ENCODE measurements around the gene PTGER3. TPM values are rescaled to one million over a fixed set of nuclear protein-coding genes. Genes with fewer than 3 reads are reported as not detected.

Gene PTGER3
- total RNA-seq, 1 donor from 2014 or later: 1.3 TPM

DNA sequence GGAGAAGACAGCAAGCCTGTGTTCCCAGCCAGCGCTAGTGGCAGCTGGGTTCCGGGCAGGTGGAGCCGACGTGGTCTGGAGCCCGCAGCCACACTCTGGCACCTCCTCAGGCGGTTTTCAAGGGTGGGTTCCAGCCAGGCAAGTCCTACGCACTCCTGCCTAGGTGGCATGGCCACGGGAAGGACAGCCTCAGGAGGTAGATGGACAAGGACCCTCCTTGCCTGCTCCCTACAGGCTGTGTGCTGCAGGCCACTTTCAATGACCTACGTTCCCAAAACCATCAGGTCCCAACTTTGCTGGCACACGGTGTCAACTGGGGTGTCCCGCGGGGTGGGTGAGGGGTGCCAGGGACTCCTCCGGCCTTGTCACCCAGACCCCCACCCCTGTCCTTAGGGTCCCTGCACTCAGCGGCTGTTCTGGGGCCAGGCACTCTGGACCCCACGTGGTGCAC, 6.7 kb upstream of the PTGER3 start:
- DNase-seq (peak; percentile 31), ATAC-seq (ENCODE audit: poor library complexity) (peak; percentile 9)
- intact Hi-C loops (cut with DNase I): no loop called here

DNA sequence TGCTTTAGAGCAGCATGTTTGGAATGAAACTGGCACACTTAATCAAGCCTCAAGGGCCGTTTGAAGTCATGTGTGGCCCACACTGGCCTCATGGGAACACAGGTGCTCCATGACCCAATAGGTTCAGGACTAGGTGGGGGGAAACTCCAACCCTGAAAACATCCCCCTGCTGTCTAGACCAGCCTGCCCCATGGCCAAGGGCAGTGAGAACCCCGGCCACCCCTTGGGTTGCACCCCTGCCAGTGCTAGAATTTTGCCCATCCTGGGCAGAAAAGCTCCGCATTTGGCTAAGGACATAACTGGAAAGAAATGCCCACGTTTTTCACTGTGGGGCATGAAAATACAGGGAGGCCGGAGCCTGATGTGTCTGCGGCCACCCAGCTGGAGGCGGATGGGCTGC, 6.1 kb upstream of the PTGER3 start:
- ATAC-seq (ENCODE audit: poor library complexity) (no peak), DNase-seq (no peak)
- intact Hi-C loops (cut with DNase I): no loop called here

DNA sequence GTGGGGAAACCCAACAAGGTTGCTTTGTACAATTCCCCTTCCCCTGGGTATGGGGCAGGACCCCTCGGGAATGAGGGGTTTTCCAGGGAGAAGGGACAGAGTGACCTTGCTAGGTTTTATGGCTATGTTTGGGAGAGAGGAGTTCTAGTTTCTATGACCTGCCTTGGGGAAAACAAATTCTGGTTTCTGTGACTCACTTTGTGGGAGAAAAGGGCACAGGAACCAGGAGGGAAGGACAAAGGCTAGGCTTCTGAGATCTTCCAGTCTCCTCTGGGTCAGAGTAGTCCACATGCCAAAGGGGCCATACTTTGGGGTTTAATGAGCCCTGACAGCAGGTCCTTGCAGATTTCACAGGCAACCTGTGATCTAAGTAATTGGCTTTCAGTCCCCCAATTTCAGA, 5.5 kb upstream of the PTGER3 start:
- no peak for ATAC-seq (ENCODE audit: poor library complexity)
- DNase-seq: no peak
- intact Hi-C loops (cut with DNase I): no loop called here

DNA sequence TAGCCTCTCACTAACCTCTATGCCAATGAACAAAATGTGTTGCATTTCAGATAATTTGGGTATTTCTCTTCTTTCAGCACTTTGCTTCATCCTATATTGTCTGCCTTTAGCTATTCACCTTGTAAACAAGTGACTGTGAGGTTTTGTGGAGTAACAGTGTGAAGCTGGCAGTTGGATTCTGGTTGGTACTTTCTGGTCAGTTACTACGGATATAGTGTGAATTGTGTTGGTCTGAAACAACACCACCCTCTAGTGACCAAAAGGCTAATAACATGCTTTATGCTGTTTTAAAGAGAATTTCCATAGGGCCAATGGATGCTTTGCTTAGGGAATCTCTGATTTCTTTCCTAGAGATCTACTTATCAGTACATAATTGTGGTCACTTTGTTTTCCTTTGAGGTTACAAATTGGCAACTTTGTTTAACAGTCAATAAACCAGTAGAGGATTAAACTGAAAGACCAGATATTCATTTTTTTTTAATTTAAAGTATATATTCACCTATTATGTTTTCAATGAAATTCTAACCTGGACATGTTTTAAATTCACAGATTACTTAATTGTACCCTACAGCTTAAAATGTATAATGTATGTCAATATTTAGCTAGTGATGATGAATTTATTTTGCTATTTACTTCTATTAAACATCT, 2.5 kb upstream of the PTGER3 start:
- ATAC-seq (ENCODE audit: poor library complexity) (peak; percentile 69), DNase-seq (no peak)
- intact Hi-C loops (cut with DNase I): loop anchor here (2.0 to 5.0 kb wide), 2 partner anchors 363 to 521 kb away; no protein-coding TSS in a partner anchor

DNA sequence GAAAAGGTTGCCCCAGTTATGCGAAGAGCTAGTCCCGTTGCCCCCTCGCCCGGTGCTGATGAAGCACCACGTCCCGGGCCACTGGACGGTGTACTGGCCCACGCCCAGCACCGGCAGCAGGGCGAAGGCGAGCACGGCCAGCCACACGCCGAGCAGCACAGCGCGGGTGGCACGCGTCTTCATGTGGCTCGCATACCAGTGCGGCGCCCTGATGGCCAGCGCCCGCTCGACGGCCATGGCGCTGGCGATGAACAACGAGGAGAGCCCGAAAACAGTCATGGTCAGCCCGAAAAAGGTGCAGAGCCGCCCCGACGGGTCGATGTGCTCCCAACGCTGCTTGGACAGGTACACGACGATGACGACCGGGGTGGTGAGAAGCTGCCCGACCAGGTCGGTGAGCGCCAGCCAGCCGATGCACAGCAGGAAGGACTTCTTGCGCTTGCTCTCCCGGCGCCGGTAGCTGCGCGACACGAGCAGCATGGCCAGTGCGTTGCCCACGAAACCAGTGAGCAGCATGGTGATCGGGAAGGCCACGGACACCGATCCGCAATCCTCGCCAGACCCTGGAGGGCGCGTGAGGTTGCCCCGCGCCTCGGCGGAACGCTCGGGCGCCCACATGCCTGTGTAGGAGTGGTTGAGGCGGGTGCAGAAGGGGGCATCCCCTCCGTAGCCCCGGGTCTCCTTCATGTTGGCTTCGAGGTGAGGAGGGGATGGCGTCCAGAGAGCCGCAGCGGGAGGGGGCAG, 553 bp downstream of the PTGER3 start:
- DNase-seq (peak; percentile 44), ATAC-seq (ENCODE audit: poor library complexity) (peak; percentile 54)
- intact Hi-C loops (cut with DNase I): loop anchor here (5.0 kb wide), 1 partner anchor 360 kb away; no protein-coding TSS in a partner anchor

- no peak for ATAC-seq (ENCODE audit: poor library complexity)
- intact Hi-C loops (cut with DNase I): loop anchor here (5.0 kb wide), 1 partner anchor 358 kb away; no protein-coding TSS in a partner anchor
- no peak for DNase-seq
Observed at GRCh38 chr1:71045463-71046028, 2.1 kb downstream of the PTGER3 start.

DNA sequence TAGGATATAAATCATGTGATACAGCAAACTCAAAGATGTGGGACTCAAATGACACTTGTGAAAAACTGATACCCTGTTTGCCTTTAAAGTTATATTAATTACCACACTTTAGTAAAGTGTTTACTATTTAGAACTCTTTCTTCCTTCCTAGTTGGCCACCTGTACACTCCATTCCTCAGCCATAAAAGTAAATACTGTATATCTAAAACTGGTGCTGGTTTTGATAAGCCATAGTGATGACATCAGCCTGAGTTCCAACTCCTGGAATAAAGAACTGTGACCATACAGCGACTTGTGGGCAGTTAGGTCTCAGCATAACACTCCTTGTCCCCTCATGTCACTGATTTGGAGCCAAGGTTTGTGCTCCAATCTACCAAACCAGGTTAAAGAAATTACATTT, 2.8 kb downstream of the PTGER3 start:
- ATAC-seq (ENCODE audit: poor library complexity) (no peak), DNase-seq (no peak)
- intact Hi-C loops (cut with DNase I): loop anchor here (5.0 kb wide), 1 partner anchor 358 kb away; no protein-coding TSS in a partner anchor

GRCh38 chr1:71043065-71043464, 4.6 kb downstream of the PTGER3 start:
- ATAC-seq (ENCODE audit: poor library complexity): no peak
- no peak for DNase-seq
- intact Hi-C loops (cut with DNase I): no loop called here

DNA sequence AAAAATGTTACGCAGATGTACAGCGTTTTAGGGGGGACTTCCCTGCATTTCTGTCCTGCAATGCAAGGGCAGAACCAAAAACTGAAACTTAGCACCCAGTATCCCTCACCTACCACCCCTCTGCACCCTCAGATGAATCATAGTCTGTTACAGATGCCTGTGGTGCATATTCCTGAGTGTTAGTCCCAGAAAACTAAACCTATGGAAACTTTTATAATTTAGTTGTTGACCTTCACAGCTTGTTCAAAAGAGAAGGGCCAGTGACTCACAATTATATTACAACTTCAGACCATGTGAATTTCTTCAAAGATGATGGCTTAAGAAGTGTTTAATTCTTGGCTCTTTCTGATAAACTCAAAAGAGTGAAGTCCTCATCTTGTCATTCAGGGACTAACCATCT, 5.8 kb downstream of the PTGER3 start:
- ATAC-seq (ENCODE audit: poor library complexity) (no peak), DNase-seq (no peak)
- intact Hi-C loops (cut with DNase I): no loop called here

DNA sequence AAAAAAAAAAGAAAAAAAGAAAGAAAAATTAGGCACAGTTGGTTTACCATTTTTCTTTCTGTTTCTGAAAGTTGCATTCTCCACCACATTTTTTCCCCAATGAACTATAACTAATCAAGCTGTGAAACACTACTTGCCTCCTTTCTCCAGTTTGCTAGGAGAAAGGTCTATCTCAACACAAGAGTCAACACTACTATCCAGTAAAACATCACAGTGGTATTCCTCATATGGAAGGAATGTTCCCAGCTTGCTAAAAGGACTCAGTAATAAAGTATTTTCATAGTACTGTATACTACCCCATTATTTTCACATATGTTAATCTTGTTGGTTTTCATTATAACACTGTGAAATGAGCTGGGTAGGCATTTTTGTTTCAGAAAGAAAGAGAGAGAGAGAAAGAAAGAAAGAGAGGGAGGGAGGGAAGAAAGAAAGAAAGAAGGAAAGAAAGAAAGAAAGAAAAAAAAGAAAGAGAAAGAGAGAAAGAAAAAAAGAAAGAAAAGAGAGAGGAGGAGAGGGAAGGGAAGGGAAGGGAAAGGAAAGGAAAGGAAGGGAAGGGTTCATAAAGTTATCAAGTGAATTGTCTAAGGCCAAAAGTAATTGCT, 7.9 kb downstream of the PTGER3 start:
- ATAC-seq (ENCODE audit: poor library complexity) (no peak), DNase-seq (no peak)
- intact Hi-C loops (cut with DNase I): no loop called here

DNA sequence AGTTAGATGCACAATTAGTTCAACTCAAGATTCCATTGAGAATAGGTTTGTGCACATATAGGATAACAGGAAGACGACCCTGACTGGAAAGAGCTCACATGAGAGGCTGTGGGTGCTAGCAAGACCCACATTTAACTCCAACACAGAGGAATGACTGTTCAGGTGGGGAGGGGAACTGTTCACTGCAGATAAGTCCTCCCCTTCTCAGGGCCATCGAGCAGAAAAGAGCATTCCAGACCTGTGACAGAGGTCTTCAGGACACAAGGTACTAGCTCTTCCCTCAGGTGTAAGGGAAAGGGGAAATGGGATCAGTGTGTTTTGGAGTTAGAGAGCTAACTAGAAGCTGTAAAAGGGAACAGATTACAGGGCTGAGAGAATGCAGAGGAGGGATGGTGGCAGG, 8.7 kb downstream of the PTGER3 start:
- ATAC-seq (ENCODE audit: poor library complexity): no peak
- intact Hi-C loops (cut with DNase I): no loop called here
- no peak for DNase-seq

DNA sequence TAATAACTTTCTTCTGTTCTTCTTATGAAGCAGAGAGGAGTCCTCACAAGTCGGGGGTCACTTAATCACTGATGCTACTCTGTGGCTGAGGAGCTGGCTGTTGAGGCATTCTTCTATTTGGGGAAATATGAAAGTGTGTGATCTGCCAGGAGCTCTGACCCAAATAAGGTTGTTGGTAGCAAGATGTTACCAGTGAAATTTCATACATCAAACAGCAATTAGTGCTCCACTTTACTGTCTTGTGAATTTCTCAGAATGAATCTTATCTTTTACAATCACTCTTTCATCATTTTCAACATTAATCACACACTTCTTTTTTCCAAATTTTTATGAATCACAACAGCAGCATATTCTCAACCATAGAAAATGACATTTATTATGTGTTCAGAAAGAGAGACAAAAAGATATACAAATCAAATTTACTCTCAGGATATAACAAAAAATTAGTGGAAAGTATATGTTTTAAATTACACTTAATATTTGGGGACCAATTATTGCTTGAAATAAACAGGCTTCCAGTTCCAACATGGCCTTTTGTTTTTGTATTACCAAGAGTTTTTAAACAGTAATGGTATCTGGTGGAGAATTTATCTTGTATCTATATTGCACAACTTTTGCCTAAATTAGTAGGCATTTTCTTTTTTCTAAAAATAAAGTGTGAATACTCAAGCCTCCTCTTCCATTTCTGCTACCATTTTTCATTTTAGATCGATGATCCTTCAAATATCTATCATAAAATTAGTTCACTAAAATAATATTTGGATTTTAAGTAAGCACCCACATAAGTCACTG, 9.6 kb downstream of the PTGER3 start:
- DNase-seq: no peak
- intact Hi-C loops (cut with DNase I): no loop called here
- ATAC-seq (ENCODE audit: poor library complexity): no peak

GRCh38 chr1:71037066-71037465, 10.6 kb downstream of the PTGER3 start:
- no peak for DNase-seq
- ATAC-seq (ENCODE audit: poor library complexity): no peak
- intact Hi-C loops (cut with DNase I): no loop called here

DNA sequence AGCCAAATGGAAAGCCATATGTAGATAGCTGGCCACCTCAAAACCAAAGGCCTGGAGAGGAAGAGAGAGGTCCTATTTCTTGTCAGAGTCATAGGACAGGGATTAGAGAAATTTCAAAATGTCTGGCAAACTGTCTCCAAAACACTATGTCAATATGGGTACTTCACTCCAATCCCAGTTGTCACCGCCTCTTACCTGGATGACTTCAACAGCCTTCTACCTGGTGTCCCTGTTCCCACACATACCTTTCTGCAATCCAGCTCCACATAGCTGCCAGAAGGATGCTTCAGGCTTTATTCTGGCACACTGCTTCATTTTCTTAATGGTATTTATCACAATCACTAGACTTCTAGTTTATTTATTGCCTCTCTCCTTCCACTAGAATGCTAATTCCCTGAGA, 14.5 kb downstream of the PTGER3 start:
- ATAC-seq (ENCODE audit: poor library complexity) (no peak), DNase-seq (no peak)
- intact Hi-C loops (cut with DNase I): no loop called here

DNA sequence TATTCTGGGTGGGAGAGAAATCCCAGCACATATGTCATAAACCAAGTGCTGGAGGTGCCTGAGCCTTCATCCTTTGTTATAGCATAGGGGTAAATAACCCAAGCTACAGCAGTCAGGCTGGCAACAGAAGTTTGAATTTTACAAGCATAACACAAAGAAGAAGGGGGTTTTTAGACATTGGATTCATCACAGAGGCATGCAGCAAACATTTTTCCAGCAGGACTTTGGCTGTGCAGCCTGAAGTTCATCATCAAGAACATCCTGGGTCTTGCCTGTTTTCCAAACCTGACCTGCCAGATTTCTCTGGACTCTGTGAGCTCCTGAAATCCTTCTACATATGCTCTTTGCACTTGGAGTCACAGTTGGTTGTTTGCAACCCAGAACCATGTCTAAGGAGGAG, 16.2 kb downstream of the PTGER3 start:
- DNase-seq: no peak
- intact Hi-C loops (cut with DNase I): no loop called here
- no peak for ATAC-seq (ENCODE audit: poor library complexity)

DNA sequence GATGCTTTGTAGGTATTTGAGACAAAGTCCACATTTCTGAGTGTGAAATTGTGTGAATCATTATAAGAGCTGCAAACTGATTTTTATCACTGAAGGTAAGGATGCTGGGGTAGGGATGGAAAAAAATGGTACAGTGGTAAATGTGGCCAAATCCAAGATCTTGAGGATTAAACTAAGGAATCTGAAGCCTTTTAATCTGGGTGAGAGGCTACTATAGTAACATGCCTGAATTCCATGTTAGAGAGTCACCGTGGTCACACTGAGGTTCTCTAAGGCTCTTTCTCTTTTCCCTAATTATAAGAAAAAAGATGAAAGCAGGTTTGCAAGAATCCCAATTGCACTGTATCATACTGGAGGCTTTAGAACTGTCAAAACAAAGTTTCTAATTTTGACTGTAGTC, 17.6 kb downstream of the PTGER3 start:
- DNase-seq: no peak
- no peak for ATAC-seq (ENCODE audit: poor library complexity)
- intact Hi-C loops (cut with DNase I): no loop called here

GRCh38 chr1:71028981-71029380, 18.6 kb downstream of the PTGER3 start:
- no peak for DNase-seq
- intact Hi-C loops (cut with DNase I): no loop called here
- ATAC-seq (ENCODE audit: poor library complexity): no peak

- ATAC-seq (ENCODE audit: poor library complexity) (no peak), DNase-seq (no peak)
- intact Hi-C loops (cut with DNase I): no loop called here
Observed at GRCh38 chr1:71027991-71028390, 19.6 kb downstream of the PTGER3 start.

DNA sequence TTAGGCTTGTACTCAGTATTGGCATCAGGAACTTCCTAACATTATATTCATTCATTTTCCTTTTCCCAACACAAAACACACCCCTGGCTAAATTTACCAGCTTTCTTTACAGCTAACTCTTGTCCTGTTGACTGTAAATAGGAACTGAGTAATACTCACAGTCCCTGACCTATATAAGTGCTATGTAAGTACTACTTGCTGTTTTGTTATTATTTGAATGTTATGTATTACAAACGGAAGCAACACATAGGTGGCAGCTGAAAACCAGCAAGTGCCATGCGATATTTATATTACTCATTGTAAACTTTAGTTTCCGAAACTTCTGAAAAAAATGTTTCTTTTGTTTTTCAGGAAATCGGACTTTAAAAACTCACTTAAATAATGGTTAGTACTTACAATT, 21.5 kb downstream of the PTGER3 start:
- no peak for ATAC-seq (ENCODE audit: poor library complexity)
- intact Hi-C loops (cut with DNase I): no loop called here
- DNase-seq: no peak
